Right lobe of liver (tissue), 4 donors: ENCODE data around the gene ATP1A1.

Source experiments
- CTCF ChIP-seq, 4 donors: fragments of 200-600 bp in 3 of 4; fragments of 450-650 bp in 1 of 4; IDR thresholded peaks; one replicate each; pipeline versions ENCODE4 v1.5.1 to v1.8.0; 2016 to 2022; ENCODE audit warnings: antibody characterized with exemption in 4 of 4, mild to moderate bottlenecking in 2 of 4
- POLR2A ChIP-seq: fragments of 450-650 bp; IDR thresholded peaks from one replicate; pipeline ENCODE4 v1.6.1; 2017; ENCODE audit warnings: antibody characterized with exemption, mild to moderate bottlenecking
- donor health status: DM: no; HTN: no; CAD: no.
- donor health status: DM: no; HTN: no; CAD: no.
- donor health status: DM: no; HTN: yes; CAD: no.

GRCh38 chr1:116449578-116449977, 76.5 kb downstream of the ATP1A1 start:
- TF ChIP-seq CTCF (IDR thresholded peaks at IDR 0.05) (no peak), POLR2A (no peak)
